ENCODE measurements around the gene EXOSC7.
"Not testable (repeated sequence)": the region's sequence is repeated elsewhere in the genome, so short reads cannot be mapped to it uniquely, and the experiment has no call there.

The EXOSC7 gene

DNA sequence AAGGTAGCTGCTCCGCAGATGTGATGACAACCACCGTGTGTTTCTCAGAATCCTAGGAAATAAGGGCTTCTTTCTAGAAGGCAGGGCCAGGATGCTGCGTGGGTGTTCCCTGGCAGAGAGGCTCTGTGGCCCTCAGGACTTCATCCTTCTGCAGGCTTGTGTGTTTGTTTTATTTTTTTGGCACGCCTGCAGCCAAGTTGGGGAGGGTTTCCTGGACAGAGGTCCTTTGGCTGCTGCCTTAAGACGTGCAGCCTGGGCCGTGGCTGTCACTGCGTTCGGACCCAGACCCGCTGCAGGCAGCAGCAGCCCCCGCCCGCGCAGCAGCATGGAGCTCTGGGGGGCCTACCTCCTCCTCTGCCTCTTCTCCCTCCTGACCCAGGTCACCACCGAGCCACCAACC is 50.0 kb downstream of the EXOSC7 start, which contains the start of gene CLEC3B:
CLEC3B (plus strand) TSS at position 266 of the 400 bp plus-strand sequence; CDS start at position 326, 60 bp downstream.
- no peak for DNase-seq

DNA sequence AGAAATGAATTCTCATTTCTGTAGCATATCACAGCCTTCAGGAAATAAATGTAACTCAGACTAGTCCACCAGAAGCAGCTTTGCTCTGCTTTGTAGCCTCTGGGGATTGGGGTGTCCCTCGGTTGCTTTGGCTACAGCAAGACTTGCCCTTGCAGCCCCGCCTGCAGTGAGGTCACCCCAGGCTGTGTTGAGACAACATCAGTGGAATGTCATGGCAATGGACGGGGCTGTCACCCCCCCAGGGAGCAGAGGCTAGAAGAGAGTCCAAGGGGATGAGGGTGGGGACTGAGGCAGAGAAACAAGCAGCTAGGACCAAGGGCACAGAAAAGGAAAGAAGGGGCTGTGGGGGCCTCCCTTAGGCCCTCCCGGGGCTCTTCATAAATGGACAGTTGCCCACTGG is 50.9 kb downstream of the EXOSC7 start:
- no peak for DNase-seq

DNA sequence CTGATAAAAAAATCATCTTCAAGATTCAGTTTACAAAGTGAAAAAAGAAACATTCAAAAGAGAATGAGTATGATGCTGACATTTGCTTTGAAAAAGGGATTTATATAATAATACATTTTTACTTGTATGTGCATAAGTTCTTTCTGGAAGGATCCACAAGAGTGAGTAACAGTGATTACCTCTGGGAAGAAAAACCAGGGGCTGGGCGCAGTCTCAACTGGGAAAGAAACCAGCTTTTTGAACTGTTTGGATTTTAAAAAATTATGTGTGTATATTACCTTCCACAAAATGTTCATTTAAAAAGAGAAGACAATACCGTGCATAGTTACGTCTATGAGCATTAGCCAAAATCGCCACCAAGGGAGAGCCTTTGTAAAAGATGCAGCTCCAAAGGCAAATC is 51.4 kb downstream of the EXOSC7 start:
- DNase-seq: no peak

DNA sequence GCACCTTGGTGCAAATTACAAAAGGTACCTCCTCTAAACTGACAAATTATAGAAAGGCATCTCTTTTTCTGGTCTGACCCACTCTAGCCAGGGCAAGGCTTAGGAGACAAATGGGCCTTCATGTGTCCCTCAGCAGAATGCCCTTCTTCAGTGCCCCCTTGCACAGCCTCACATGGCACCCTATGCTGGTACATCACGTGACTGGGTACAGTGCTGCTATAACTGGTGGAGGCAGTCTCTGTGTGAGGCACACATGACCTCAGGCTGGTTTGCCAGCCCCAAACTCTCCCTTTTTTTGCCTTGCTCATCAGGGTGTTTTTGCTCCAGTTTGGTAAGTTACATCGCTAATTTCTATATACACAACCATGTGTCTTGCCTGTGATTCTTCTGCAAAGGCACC is 53.2 kb downstream of the EXOSC7 start:
- DNase-seq: no peak

DNA sequence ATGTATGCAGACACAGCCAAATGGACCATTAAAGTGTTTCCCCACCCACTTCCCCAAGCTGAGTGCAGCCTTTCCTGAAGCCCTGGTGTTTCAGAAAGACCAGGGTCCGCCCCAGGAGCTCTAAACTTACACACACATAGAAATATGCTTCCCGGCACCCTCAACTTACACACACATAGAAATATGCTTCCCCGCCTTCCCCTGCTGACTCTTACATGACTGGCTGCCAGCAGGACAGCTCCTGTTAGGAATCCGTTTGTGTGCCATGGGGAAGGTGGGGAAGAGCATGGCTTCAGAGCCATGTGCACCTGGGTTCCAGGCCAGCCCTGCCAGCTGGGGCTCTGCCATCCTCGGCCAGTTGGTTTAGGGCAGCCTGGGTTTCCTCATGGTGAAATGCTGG is 53.6 kb downstream of the EXOSC7 start:
- DNase-seq: no peak

DNA sequence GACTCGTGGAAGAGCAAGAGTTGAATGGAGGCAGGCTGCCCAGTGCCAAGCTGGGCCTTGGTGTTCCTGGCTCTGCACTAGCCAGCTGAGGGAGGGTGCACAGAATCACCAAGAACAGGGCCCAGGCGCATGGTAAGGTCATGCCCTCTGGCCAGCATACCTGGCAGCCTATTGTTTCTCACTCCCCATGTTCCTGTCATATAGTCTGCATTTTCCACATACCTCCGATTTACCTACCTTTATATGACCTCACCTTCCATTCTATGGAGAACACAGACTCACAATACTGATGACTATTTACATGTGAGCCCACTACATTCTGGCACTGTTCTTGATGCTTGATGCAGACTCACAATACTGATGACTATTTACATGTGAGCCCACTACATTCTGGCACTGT is 55.5 kb downstream of the EXOSC7 start:
- no peak for DNase-seq

DNA sequence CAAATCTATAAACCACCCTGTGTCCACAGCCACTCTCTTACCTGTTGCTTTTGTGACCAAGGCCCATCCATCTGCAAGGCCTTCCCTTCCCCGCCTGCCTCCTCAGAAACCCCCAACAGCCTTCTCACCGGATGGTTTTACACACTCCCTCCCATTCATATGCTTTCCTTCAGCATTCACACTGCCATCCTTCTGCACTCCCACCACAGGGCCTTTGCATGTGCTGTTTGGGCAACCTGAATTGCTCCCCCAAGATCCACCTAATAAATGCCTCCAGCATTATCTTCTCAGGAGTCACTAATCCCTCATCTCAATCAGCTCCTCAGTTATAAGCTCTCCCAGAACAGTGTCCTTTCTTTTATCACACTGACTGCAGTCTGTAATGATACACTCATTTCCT is 56.1 kb downstream of the EXOSC7 start:
- no peak for DNase-seq

DNA sequence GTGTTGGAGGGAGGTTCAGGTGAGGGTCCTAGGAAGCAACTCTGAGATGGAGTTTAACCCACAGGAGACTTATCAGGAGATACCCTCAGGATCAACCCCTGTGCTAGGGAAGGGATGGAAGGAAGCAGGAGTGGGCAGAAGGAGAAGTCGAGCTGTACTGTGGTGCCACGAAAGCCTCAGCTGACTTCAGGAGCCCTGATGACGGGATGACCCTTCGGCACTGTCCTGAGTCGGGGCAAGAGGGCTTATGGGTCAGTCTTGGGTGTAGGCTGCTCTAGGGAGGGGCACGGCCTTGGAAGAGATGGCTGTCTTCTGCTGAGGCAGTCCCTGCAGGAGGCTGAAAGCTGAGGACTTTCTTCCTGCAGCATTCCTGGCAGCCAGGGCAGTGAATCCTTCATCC is 57.7 kb downstream of the EXOSC7 start:
- DNase-seq: no peak

DNA sequence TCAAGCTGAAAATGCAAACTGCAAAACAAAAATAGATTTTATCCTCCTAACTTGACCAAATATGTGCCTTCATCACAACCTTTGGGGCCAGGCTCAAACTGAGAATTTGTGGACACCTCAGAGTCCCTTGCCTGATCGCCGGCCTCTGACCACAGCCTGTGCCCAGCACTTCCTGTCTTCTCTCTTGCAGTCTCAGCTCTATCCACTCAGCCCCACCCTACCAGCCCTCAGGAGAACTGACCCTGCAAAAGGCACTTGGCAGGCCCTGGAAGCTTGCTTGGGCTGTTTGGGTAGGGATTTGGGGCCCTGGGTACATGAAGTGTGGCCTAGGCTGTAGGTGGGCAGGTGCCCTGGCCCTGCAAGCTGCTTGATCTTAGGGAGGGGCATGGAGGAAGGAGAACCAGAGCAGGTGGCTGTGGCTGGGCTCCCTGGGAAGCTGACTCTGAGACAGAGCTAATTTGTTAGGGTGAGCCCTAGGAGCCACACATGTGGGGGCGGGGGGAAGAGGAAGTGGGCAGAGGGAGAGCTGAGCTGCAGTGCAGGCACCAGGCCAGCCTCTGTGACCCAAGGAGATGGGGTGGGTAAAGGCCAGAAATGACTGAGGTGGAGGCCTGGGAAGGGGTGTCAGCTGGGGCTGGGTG is 58.7 kb downstream of the EXOSC7 start:
- DNase-seq: no peak

DNA sequence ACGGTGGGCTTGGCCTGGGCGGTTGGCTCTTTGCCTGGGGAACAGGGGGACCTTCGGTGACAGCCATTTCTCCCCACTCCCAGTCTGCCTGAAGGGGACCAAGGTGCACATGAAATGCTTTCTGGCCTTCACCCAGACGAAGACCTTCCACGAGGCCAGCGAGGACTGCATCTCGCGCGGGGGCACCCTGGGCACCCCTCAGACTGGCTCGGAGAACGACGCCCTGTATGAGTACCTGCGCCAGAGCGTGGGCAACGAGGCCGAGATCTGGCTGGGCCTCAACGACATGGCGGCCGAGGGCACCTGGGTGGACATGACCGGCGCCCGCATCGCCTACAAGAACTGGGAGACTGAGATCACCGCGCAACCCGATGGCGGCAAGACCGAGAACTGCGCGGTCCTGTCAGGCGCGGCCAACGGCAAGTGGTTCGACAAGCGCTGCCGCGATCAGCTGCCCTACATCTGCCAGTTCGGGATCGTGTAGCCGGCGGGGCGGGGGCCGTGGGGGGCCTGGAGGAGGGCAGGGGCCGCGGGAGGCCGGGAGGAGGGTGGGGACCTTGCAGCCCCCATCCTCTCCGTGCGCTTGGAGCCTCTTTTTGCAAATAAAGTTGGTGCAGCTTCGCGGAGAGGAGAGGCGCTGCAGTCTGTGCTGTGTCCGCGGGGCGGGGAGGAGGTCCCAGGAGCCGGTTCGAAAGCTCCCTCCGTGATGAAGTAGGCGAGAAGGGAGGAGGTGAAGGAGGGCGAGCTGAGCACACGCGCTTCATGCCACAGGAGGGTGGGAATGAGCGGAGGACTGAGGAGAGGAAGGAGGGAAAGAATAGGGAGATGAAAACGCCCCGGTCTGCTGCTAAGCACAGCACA is 59.6 kb downstream of the EXOSC7 start:
- DNase-seq: no peak

DNA sequence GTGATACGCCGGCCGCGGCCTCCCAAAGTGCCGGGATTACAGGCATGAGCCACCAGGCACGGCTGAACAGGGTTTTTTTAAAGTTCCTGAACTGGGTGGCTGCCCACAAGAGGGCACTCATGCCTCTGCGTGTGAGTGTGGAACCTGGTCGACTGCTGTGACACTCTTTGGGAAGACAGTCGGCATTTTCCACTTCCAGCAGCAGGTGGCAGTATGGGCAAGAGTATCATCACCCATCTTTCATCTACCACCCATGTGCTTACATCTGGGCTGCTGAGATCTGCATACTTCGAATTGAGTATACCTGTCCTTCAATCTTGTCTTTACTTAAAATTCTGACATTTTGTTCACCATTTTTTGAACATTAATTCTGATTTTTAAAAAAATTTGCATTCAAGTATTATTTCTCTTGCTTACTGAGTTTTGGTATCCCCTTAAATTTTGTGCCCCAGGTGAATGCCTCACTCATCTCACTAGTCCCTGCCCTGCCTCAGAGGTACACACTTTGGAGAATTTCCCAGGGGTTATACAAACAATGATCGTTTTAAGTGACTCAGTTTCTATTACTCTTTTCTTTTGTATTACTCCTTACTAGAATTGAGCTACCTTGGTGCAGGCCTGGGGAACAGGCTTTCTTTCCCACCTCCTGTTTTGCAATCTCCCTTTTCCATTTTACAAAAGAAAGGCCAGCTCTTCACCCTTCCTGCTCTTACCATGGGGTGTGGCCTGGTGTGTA is 61.8 kb downstream of the EXOSC7 start:
- peak; percentile 75 for DNase-seq

DNA sequence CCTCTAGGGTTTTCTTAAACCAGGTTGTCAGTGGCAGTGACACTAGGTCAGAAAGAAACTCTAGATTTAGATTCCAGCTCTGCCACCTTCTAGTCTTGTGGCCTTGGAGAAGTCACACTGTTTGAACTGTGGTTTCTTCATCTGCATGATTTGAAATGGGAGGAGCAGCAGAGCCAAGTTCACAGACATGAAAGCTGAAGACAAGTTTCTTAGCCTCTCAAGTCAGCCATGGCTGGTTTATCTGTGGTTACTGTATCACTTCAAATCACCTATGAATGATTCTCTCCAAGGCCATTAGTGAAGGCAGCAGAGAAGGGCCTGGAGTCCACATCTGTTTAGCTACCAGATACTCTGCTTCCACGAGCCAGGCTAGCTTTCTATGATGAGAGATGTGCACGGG is 65.6 kb downstream of the EXOSC7 start:
- no peak for DNase-seq

DNA sequence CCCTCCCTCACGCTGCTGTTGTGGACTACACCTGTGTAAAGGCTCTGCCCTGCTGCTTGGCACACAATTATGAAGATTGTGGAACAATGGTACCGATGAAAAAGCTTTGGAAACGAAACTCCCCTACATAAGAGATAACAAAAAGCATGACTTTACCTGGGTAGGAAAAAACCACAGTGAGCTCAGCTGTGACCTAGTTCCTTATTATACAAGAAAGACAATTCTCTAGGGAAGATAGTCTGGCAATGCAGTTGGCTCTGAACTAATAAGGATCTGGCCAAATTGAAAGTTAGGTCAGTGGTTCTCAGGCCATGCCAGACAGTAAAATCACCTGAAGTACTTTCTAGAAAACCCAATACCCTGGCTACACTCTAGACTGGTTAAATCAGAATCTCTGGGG is 66.1 kb downstream of the EXOSC7 start:
- DNase-seq: no peak

DNA sequence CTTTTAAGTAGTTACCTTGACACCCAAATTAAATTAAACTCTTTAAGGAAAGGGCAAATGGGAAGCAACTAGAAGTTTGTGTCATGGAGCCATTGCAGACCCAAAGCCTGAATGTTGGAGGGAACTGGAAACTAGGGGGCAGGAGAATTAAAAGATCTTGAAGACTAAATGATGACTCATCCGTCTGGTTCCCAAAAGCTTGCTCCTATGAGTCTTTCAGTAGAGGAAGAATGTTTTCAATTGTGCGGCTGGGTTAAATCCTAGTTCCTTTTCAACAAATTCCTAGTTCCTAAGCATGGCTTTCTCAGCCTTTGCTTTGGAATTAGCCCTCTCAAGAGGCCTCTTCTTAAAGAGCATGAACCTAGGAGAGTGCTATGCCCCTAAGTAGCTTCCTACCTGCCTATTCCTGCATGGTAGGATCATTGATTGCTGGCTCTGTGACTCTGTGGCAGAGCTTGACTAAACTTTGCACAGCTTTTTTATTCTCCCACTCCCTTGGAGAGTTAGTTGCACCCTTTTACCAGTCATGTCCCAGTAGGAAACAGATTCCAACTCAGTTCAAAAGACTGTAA is 67.8 kb downstream of the EXOSC7 start:
- DNase-seq: no peak

DNA sequence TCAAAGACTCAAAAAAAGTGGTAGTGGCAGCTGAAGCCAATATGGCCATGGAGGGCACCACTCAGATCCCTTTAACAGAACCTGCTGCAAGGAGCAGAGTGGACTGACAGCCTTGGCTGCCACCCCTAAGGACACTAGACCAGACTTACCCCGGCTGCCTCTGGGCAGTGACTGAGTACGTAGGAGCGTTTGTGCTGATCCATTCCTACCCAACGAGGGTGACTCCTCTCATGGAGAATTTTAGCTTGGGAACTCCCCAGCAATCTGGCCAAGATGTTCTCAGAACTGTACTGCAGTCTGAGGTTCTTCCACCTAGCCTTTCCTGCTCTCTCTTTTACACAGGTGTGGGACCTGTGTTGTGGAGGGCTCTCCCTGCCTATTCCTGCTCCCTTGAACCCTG is 72.2 kb downstream of the EXOSC7 start:
- no peak for DNase-seq

DNA sequence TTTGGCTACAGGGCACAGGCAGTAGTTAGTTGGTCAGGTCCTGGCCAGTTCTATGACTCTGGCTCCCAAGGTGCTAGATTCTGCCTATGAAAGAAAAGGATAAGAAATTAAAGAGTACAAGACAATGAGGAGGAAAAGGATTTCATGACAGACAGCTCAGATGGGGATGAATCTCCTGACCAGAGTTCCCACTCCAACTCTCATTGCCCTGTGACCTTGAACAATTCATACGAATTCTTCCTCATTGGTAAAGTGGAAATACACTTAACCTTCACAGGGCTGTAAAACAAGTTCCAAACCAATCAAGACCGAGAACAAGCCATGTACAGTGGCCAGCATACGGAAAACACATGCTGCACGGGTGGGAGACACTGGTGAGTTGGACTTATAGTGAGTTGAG is 73.8 kb downstream of the EXOSC7 start:
- no peak for DNase-seq

DNA sequence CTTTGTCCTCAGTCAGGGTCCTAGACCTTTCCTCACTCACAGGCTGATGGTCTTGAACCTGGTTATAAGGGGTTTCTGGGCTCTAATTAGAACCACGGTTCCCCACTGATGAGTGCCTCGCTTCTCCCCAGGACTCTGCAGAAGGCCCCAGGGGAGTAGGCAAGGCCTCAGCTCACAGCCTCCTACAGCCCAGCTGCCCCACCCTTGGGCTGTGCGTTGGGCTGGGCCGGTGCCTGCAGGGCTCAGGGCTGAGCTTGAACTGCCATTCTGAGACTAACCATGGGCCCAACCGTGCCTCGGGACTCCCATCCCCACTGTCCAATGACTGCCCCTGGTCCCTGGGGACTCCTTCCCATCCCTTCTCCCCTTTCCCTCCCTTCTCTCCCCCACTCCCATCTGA is 75.6 kb downstream of the EXOSC7 start:
- no peak for DNase-seq

DNA sequence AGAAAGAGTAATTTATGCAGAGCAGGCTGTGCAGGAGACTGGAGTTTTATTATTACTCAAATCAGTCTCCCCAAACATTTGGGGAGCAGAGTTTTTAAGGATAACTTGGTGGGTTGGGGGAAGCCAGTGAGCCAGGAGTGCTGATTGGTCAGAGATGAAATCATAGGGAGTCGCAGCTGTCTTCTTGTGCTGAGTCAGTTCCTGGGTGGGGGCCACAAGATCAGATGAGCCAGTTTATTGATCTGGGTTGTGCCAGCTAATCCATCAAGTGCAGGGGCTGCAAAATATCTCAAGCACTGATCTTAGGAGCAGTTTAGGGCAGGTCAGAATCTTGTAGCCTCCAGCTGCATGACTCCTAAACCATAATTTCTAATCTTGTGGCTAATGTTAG is 77.8 kb downstream of the EXOSC7 start:
- DNase-seq: not testable (repeated sequence)

DNA sequence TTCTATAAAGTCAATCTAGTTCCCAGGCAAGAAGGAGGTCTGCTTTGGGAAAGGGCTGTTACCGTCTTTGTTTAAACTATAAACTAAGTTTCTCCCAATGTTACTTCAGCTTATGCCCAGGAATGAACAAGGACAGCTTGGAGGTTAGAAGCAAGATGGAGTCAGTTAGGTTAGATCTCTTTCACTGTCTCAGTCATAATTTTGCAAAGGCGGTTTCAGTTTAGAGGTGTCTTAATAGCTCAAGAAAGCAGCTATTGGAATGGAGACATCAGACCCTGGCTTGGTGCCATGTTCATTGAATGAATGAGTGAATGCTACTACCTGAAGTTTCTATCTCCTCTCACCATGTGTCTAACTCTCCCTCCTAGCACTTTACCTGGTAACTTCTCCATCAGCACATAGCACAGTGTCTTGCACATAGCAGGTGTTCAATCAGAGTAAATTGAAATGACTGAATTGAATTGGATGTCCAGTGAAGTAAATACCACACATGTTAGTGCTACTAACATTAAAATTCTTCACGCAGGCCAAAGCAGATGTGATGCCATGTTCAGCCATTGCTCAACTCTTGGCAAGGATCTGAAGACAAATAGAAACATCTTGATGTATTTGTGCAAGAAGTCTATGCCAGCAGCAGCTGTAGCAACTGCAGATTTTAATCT is 78.3 kb downstream of the EXOSC7 start:
- no peak for DNase-seq

DNA sequence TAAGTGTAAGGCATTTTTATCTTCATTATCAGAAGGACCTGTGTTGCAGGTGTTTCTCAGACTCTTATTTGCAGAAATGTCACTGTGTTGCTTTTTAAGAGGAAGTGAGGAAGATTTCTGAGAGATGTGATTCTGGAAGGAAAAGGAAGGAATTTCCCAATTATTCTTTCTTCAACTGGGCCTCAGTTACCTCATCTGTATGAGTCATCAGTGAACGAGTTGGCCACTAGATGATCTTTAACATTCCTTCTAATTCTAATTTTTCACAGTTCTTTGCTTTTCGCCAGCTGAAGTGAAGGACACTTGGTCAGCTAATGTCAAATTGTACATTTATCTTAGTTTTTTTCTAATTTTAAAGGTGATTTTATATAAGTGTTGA is 79.0 kb downstream of the EXOSC7 start:
- DNase-seq: no peak

DNA sequence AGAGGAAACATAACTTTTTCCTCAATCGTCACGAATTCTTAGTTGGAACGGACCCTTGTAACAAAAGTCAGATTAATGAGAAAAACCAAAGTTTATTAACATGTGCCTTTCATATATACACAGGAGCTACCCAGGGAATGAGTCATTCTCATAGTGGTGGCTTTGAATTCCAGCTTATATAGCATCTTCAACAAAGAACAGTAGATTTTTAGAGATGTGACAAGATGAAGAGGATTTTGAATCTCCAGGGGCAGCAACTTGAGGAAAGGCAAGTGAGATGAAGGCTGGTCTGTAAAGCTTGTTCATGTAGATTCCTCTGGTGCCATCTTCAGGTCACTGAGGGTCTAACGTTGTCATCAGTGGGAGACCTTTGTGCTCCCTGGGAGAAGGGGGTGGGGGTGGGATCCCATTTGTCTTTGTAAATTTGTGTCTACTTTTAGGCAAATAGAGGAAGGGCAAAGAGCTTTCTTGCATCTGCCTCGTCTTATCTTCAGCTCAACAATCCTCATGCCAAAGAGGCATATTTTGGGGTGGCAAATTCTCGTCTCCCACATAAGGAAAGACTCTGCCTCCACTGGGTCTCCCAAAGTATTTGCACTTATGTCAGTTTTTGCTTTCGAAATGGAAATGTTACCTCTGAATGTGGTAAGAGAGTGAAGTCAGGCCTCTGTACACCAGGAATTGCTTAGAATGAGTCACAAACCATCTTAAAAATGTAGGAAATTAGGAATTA is 79.5 kb downstream of the EXOSC7 start:
- no peak for DNase-seq

DNA sequence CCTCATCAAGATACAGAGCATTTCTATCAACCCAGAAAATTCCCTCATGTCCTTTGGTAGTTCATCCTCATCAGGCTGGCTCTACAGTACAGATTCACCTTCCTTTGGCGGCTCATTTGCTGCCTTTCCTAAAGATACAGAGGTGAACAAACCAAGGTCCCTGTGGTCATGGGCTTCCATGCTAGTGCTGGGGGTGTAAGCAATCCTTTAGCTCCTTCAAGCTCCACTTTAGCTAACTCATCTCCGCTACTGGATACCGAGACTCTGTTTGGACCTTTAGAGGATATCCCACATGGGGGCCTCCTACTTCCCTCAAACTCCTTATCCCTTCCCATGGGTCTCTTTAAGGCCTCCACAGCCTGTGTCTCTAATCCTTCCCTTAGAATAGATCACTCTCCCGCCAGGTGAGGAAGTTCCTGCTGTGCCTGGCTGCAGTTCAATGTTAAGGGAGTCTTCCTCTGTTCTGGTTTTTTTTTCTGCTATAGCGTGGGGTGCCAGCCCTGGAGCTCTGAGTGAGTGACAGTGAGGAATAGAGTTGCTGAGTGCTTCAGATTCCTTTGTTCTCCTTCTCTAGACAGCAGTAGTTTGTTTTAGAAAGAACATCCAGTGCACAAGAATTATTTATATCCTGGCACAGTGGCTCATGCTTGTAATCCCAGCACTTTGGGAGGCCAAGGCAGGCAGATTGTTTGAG is 80.7 kb downstream of the EXOSC7 start:
- no peak for DNase-seq

Measured in DMS153 (cell line).